K562 (cell line): ENCODE data around the gene AGO3. TPM values are rescaled to one million over a fixed set of nuclear protein-coding genes. Genes with fewer than 3 reads are reported as not detected.

Experiments used
- ARID2 ChIP-seq: fragments of 450-650 bp; IDR thresholded peaks from 2 replicates; pipeline ENCODE4 v1.6.1; 2017; ENCODE audit warnings: antibody characterized with exemption, mild to moderate bottlenecking
- BRD9 ChIP-seq: fragments of 450-650 bp; IDR thresholded peaks from 2 replicates; pipeline ENCODE4 v1.6.1; 2018; ENCODE audit warnings: low read depth; ENCODE audit not compliant: partially characterized antibody
- DEAF1 ChIP-seq: fragments of 450-650 bp; formaldehyde crosslinking; IDR thresholded peaks from 2 replicates; pipeline ENCODE4 v1.4.0; 2020; ENCODE audit warnings: mild to moderate bottlenecking, moderate library complexity
- E2F8 ChIP-seq: fragments of 450-650 bp; IDR thresholded peaks from 2 replicates; pipeline ENCODE4 v1.7.1; 2018; ENCODE audit warnings: mild to moderate bottlenecking, low read depth; ENCODE audit not compliant: partially characterized antibody
- MAZ ChIP-seq, 2 experiments: fragments of 450-650 bp in 1 of 2; sonication (generic) in 1 of 2; formaldehyde crosslinking; IDR thresholded peaks in 1 of 2; conservative IDR thresholded peaks in 1 of 2; 2 replicates each; pipeline versions ENCODE4 v1.4.0 to v1.5.0; 2020; ENCODE audit warnings: mild to moderate bottlenecking in 1 of 2, missing genetic modification reagents in 1 of 2
- REST ChIP-seq, 2 experiments: fragments of 450-650 bp; formaldehyde crosslinking in 1 of 2; IDR thresholded peaks; 2 replicates each; pipeline versions ENCODE4 v1.4.0 to v1.6.1; 2014 to 2020; ENCODE audit warnings: mild to moderate bottlenecking in 2 of 2, borderline replicate concordance in 1 of 2, low read depth in 1 of 2
- THAP7 ChIP-seq: fragments of 250-450 bp; sonication (Bioruptor Pico); IDR thresholded peaks from 2 replicates; pipeline ENCODE4 v1.5.0; 2021
- THRAP3 ChIP-seq: fragments of 450-650 bp; IDR thresholded peaks from 2 replicates; pipeline ENCODE4 v1.6.1; 2016; ENCODE audit warnings: mild to moderate bottlenecking, inconsistent platforms, borderline replicate concordance
- ZNF143 ChIP-seq: sonication (generic); formaldehyde crosslinking; IDR thresholded peaks from 2 replicates; pipeline ENCODE4 v1.9.0; 2022; ENCODE audit warnings: mild to moderate bottlenecking, missing genetic modification reagents
- ZNF224 ChIP-seq: sonication (generic); formaldehyde crosslinking; IDR thresholded peaks from 2 replicates; pipeline ENCODE4 v1.8.0; 2022; ENCODE audit warnings: mild to moderate bottlenecking, missing genetic modification reagents
- ZNF740 ChIP-seq, 3 experiments: fragments of 200-800 bp in 1 of 3; sonication (Bioruptor generic) in 1 of 3; sonication (generic) in 1 of 3; formaldehyde crosslinking in 1 of 3; IDR thresholded peaks; 2 replicates each; pipeline versions ENCODE4 v1.6.1 to v1.8.0; 2016 to 2022; ENCODE audit warnings: mild to moderate bottlenecking in 2 of 3, missing compliant biosample characterization in 2 of 3, missing genetic modification characterization in 2 of 3, missing genetic modification reagents in 1 of 3
- polyA plus RNA-seq, 8 experiments: library from polyadenylated mRNA; depleted of rRNA in 4 of 8; stranded (reverse) in 5 of 8; unstranded in 3 of 8; fragments of >200 nt; fragmentation: Nextera tagmentation in 2 of 8; fragmentation: Illumina TruSeq in 1 of 8; extraction: Ambion mirVana in 2 of 8; extraction: Trizol in 1 of 8; gene quantifications; 2 replicates each; pipeline versions ENCODE4 v1.2.1 to v1.2.3, GENCODE V29; 2011 to 2014; ENCODE audit warnings: inconsistent platforms in 1 of 8, missing spikeins in 1 of 8
- total RNA-seq, 7 experiments: library from RNA; depleted of rRNA in 6 of 7; stranded (reverse); fragments of >200 nt in 6 of 7; fragmentation: Illumina TruSeq in 2 of 7; extraction: Trizol in 2 of 7; gene quantifications; 2 replicates each; pipeline versions ENCODE4 v1.2.1 to v1.2.3, GENCODE V29; 2011 to 2021; ENCODE audit warnings: low replicate concordance in 1 of 7

The AGO3 gene
- total and polyA plus RNA-seq, 9 of the 15 experiments (the other 6 are each of a cell fraction or from before 2014, with no cell fraction given) = 4.5 to 41.5 (median 22.7) TPM

- TF ChIP-seq ZNF224 (CRISPR knock-in tag) (no peak), THAP7 (no peak), ZNF740 (CRISPR knock-in tag; IDR thresholded peaks at IDR 0.05) (peak; percentile 77), ZNF740 (tag; IDR thresholded peaks at IDR 0.05) (no peak), BRD9 (peak; percentile 79), REST (IDR thresholded peaks at IDR 0.05; ENCODE audit: borderline replicate concordance) (peak; percentile 84), REST (CRISPR knock-in tag; IDR thresholded peaks at IDR 0.05; ENCODE audit: low read depth) (no peak), ZNF143 (CRISPR knock-in tag) (0 out of 2 replicates have a peak, but pooled peaks have one; percentile 25), DEAF1 (CRISPR knock-in tag) (peak; percentile 93), MAZ (CRISPR knock-in tag; conservative IDR thresholded peaks at IDR 0.05 in 1 of 2, IDR thresholded peaks at IDR 0.05 in 1 of 2) (peak; percentile 42 to 63; a peak in 3 of 4 replicates), ARID2 (peak; percentile 82), E2F8 (peak; percentile 59), THRAP3 (peak; percentile 65; the same call in 1 of the 2 replicates)
These were observed 168.9 kb downstream of the AGO3 start (continued) for GRCh38 chr1:36099681-36100341.
